A673 (cell line): ENCODE data around the gene MR1. TPM values are rescaled to one million over a fixed set of nuclear protein-coding genes. Genes with fewer than 3 reads are reported as not detected.

Experiments
- BruUV-seq: library from RNA; stranded (reverse); fragments of 400-500 nt; replicated peaks from 2 replicates; lab custom pipeline; 2021; lab: Mats Ljungman, UMichigan
- CTCF ChIA-PET: fragments of 300-600 bp; sonication (Branson Sonifier 250); formaldehyde crosslinking; loops from one replicate; lab custom pipeline; 2022; ENCODE audit warnings: antibody characterized with exemption; lab: Charles Lee
- POLR2A ChIA-PET: fragments of 300-600 bp; sonication (Branson Sonifier 250); formaldehyde crosslinking; loops from one replicate; lab custom pipeline; 2022; ENCODE audit warnings: antibody characterized with exemption; ENCODE audit not compliant: low non-redundant PET; lab: Charles Lee
- DNase-seq: peaks from one replicate; pipeline ENCODE4 v3.0.0-alpha.2; 2015; ENCODE audit warnings: low spot score
- H3K27ac ChIP-seq: fragments of 200-600 bp; sonication (generic); 2 replicates; pipeline ENCODE4 v1.5.1; 2016; ENCODE audit warnings: mixed run types, low read depth, mild to moderate bottlenecking, mixed read lengths, antibody characterized with exemption, low read length; ENCODE audit not compliant: poor library complexity, severe bottlenecking
- H3K27me3 ChIP-seq: fragments of 200-600 bp; sonication (generic); replicated peaks from 2 replicates; pipeline ENCODE4 v1.6.1; 2017; ENCODE audit warnings: mixed run types, low read depth, mild to moderate bottlenecking, mixed read lengths, antibody characterized with exemption, low read length; ENCODE audit not compliant: insufficient read depth, poor library complexity
- H3K36me3 ChIP-seq: fragments of 200-600 bp; sonication (generic); 2 replicates; pipeline ENCODE4 v1.6.1; 2016; ENCODE audit warnings: mixed run types, mild to moderate bottlenecking, mixed read lengths, antibody characterized with exemption, low read length; ENCODE audit not compliant: insufficient read depth, poor library complexity, severe bottlenecking
- H3K4me1 ChIP-seq: fragments of 200-600 bp; sonication (generic); 2 replicates; pipeline ENCODE4 v1.6.1; 2017; ENCODE audit warnings: mixed run types, mild to moderate bottlenecking, mixed read lengths, antibody characterized with exemption, low read length; ENCODE audit not compliant: insufficient read depth, poor library complexity, severe bottlenecking
- H3K4me3 ChIP-seq: fragments of 200-600 bp; sonication (generic); 2 replicates; pipeline ENCODE4 v1.5.1; 2016; ENCODE audit warnings: low read depth, mixed run types, mild to moderate bottlenecking, mixed read lengths, low read length; ENCODE audit not compliant: poor library complexity, severe bottlenecking
- H3K9me3 ChIP-seq: fragments of 200-600 bp; sonication (generic); 2 replicates; pipeline ENCODE4 v1.6.1; 2016; ENCODE audit warnings: mixed run types, low read depth, mild to moderate bottlenecking, mixed read lengths, antibody characterized with exemption, low read length; ENCODE audit not compliant: poor library complexity, severe bottlenecking
- CTCF ChIP-seq: fragments of 300-800, 200-600 bp; sonication (generic); conservative IDR thresholded peaks from 2 replicates; pipeline ENCODE4 v1.5.1; 2017; ENCODE audit warnings: low read depth, mild to moderate bottlenecking, antibody characterized with exemption, low read length, moderate library complexity, mixed read lengths
- EZH2 ChIP-seq: fragments of 200-600 bp; sonication (generic); IDR thresholded peaks from 2 replicates; pipeline ENCODE4 v1.6.1; 2017; ENCODE audit warnings: borderline replicate concordance, low read depth, mild to moderate bottlenecking, mixed read lengths, antibody characterized with exemption, low read length; ENCODE audit not compliant: poor library complexity, severe bottlenecking
- intact Hi-C: fragments of 100-400 bp; cut with micrococcal nuclease; formaldehyde crosslinking; loops from one replicate; pipeline ENCODE4 v1.10.0; 2022; ENCODE audit not compliant: unreplicated experiment
- total RNA-seq: library from RNA; stranded (reverse); gene quantifications from 2 replicates; pipeline ENCODE4 v1.2.3, GENCODE V29; 2021

The MR1 gene
- total RNA-seq, 1 experiment from 2014 or later = 2.6 TPM

GRCh38 chr1:181107711-181108110 is 73.9 kb downstream of the MR1 start:
- no peak overlapping the region for H3K27ac ChIP-seq
- ChIA-PET CTCF (no interaction called here), POLR2A (no interaction called here)
- no peak overlapping the region for H3K4me3 ChIP-seq
- no peaks in the 10 kb centered on the region for H3K27me3 ChIP-seq
- BruUV-seq = no TSS peak
- no peaks in the 10 kb centered on the region for H3K9me3 ChIP-seq
- TF ChIP-seq CTCF (no peak), EZH2 (no peak)
- no peak for DNase-seq
- H3K36me3 ChIP-seq = no peaks in the 10 kb centered on the region
- intact Hi-C loops = no loop called here
- H3K4me1 ChIP-seq = peaks cover 36% of the 10 kb centered on the region

GRCh38 chr1:181108304-181108867 is 74.6 kb downstream of the MR1 start:
- no peak for DNase-seq
- ChIA-PET POLR2A (no interaction called here), CTCF (no interaction called here)
- H3K27me3 ChIP-seq = no peaks in the 10 kb centered on the region
- H3K4me3 ChIP-seq = no peak overlapping the region
- intact Hi-C loops = no loop called here
- no peak for TF ChIP-seq EZH2
- TF ChIP-seq CTCF = no peak
- no peak overlapping the region for H3K27ac ChIP-seq
- no peaks in the 10 kb centered on the region for H3K9me3 ChIP-seq
- H3K36me3 ChIP-seq = no peaks in the 10 kb centered on the region
- H3K4me1 ChIP-seq = peaks cover 29% of the 10 kb centered on the region
- no TSS peak for BruUV-seq

- ChIA-PET POLR2A (no interaction called here), CTCF (no interaction called here)
- H3K4me1 ChIP-seq = peaks cover 16% of the 10 kb centered on the region
- H3K27ac ChIP-seq = no peak overlapping the region
- no peaks in the 10 kb centered on the region for H3K36me3 ChIP-seq
- intact Hi-C loops = no loop called here
- H3K9me3 ChIP-seq = no peaks in the 10 kb centered on the region
- TF ChIP-seq CTCF = no peak
- no peak for TF ChIP-seq EZH2
- H3K27me3 ChIP-seq = no peaks in the 10 kb centered on the region
- BruUV-seq = no TSS peak
- no peak for DNase-seq
- no peak overlapping the region for H3K4me3 ChIP-seq
Observed at GRCh38 chr1:181110013-181110412, 76.2 kb downstream of the MR1 start.

Other genes with a start within 250 kb of the MR1 start
- gene KIAA1614, start 121.1 kb upstream of the MR1 start, total RNA-seq = 0.67 and 0.94 TPM in 2 replicates
- 20.5 and 21.0 TPM in 2 replicates for gene STX6, start 11.1 kb upstream of the MR1 start, total RNA-seq
- gene IER5, start 54.7 kb downstream of the MR1 start, total RNA-seq = 25.5 and 28.2 TPM in 2 replicates